PC-3 (cell line): ENCODE measurements around the gene ATP4A.

Experiments used
- CTCF ChIP-seq: fragments of 300-600 bp; sonication (generic); conservative IDR thresholded peaks from 2 replicates; pipeline ENCODE4 v1.5.1; 2017; ENCODE audit warnings: antibody characterized with exemption, low read depth, mild to moderate bottlenecking, low read length
- EZH2 ChIP-seq: fragments of 300-600 bp; sonication (generic); IDR thresholded peaks from one replicate; pipeline ENCODE4 v1.6.1; 2017; ENCODE audit warnings: antibody characterized with exemption, mild to moderate bottlenecking, low read length; ENCODE audit not compliant: unreplicated experiment

GRCh38 chr19:35592226-35592625, 28.8 kb upstream of the ATP4A start:
- peak; percentile 64 for TF ChIP-seq CTCF
- no peak for TF ChIP-seq EZH2
